HG03159 (cell line): ENCODE data around the gene ABLIM2.

Source experiments
- ATAC-seq: cut with Tn5 transposase; IDR thresholded peaks from one replicate; pipeline ENCODE4 v1.9.1; 2021; ENCODE audit warnings: mild to moderate bottlenecking, moderate library complexity; ENCODE audit not compliant: unreplicated experiment

The ABLIM2 gene

GRCh38 chr4:8176547-8177399, 18.2 kb upstream of the ABLIM2 start:
- ATAC-seq: peak; percentile 77

DNA sequence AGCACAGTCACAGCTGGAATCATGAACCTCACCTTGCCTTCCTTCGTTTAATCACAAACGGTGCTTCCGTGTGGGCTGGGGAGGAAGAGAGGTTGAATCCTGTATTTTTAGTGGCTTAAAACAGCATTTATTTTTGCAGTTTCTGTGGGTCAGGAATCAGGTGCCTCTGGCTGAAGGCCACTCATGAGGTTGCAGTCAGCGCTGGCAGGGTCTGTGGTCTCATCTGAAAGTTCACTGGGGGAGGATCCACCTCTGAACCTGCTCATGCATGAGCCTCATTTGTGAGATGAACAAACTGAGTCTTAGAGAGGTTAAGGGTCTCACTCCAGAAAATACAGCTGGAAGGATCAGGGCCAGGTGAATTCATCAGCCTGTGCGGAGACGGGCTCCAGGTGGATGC, 17.1 kb upstream of the ABLIM2 start:
- ATAC-seq: no peak

GRCh38 chr4:8174970-8175369, 16.4 kb upstream of the ABLIM2 start:
- ATAC-seq: no peak

DNA sequence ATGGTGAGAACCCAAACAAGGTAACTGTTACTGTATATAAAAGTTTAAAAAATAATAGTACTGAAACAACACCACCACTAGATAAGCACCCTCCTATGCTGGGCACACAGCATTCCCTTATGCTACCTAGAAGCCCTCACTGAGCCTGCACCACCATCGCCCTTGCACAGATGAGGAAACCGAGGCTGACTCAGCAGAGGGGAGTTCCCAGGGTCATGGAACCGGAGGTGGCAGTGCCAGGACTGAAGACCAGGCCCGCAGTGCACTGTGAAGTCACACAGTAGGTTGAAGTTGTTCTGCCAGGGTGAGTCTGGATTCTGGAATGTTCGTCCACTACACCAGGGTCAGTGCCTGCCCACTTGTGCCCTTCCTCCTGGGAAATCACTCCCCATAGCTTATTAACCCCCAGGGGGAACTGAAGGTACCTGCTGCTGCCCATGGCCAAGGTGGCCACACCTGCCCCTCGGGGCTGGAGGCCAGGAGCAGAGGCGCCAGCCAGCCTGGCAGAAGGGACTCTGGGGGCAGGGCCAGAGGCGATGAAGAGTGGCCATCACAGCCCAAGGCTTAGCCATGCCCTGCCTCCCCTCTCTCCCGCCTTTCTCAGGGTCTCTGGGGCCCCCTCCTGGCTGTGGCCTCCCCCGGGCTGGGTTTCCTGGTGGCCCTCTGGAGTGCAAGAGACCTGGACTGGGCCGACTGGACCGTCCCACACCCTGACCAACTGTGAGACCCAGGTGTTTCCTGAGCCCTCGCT, 15.1 kb upstream of the ABLIM2 start:
- ATAC-seq: no peak

GRCh38 chr4:8171984-8172924, 13.6 kb upstream of the ABLIM2 start:
- ATAC-seq: peak; percentile 66

GRCh38 chr4:8171266-8171665, 12.7 kb upstream of the ABLIM2 start:
- ATAC-seq: no peak

GRCh38 chr4:8170341-8170740, 11.7 kb upstream of the ABLIM2 start:
- ATAC-seq: no peak

DNA sequence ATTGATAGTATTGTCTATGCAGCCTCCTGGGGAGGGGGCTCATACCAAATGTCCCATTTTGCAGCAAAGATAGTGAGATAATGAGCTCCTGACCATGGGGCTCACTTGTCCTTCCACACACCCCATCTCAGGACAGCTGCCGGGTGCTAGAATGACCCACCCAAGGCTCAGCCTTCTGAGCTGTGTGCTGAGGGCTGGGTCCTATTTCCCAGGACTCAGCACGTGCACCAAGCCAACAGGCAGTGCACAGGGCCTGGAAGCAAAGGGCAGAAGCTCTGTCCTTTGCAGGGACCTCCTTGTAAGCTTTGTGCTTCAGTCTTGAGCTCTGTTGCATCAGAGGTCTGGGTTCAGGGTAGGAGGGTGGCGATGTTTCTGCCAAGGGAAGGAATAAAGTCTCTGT, 11.2 kb upstream of the ABLIM2 start:
- ATAC-seq: no peak

- ATAC-seq: no peak
These were observed 10.4 kb upstream of the ABLIM2 start for GRCh38 chr4:8168832-8169598.

DNA sequence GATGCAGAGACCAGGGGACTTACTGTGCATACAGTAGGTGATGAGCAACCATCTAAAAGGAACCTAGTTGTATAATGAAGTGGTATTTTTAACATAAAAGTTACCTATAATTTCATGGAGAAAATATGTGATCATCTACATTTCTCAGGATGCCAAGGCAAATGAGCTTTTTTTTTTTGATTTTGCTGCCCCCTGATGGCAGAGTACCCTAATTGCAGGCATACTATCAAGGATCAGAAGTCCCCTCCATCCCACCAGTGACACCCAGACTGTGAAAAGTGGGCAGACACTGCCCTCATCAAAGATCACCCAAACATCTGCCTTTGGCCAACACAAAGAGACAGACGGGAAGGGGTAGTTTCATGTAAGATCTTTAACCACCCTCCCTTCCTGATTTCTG, 9.6 kb upstream of the ABLIM2 start:
- no peak for ATAC-seq

DNA sequence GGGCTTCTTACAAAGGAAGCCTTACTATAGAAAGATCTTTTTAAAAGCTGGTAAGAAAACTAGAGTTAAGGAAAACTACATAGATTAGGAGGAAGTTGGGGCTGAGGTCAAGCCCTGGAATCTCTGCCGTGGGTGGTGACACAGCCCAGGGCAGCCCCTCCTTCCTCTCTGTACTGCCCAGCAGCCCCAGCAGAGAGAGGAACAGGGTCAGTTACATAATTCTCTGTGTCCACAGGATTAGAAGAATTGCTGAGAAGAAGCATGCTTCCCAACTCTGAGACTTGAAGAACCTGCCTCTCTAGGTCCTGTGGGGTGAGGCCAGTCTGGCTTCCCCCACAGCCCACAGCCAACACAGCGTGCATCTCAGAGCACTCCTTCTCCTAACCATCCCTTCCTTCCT, 9.2 kb upstream of the ABLIM2 start:
- ATAC-seq: no peak

- no peak for ATAC-seq
These were observed 8.7 kb upstream of the ABLIM2 start for GRCh38 chr4:8167291-8167690.

GRCh38 chr4:8165374-8165896, 6.8 kb upstream of the ABLIM2 start:
- no peak for ATAC-seq

DNA sequence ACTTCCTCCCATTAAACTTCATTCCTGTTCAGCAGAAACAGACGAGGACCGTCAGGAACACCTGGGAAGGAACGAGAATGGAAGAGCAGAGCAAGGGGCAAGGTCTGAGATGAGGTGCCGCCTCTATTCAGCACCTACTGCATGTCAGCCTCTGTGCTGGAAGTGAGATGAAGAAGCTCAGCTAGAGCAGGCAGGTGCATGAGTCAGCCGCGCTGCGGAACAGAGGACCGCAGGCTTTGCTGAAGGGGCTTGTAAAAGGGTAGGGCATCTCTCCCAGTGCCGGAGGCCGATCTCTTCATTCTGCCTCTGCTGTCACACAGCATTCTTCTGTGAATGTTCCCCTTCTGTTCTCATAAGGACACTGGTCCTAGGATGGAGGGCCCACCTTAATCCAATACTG, 6.1 kb upstream of the ABLIM2 start:
- no peak for ATAC-seq

DNA sequence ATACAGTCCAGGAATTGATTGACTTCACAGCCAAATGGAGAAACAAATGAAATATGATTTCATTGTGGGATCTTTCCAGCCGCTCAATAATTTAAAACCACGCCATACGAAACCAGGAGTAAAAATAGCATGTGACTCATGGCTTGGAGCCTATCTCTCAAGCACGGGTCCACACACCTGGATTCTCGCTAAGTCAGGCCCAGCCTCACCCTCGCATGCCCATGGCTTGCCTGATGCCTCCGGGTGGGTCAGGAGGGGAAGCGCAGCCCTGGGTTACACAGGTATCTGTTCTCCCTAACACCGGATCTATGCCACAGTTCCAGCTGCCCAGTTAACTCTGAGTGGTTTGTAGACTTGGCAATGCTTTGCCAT, 5.6 kb upstream of the ABLIM2 start:
- ATAC-seq: no peak

DNA sequence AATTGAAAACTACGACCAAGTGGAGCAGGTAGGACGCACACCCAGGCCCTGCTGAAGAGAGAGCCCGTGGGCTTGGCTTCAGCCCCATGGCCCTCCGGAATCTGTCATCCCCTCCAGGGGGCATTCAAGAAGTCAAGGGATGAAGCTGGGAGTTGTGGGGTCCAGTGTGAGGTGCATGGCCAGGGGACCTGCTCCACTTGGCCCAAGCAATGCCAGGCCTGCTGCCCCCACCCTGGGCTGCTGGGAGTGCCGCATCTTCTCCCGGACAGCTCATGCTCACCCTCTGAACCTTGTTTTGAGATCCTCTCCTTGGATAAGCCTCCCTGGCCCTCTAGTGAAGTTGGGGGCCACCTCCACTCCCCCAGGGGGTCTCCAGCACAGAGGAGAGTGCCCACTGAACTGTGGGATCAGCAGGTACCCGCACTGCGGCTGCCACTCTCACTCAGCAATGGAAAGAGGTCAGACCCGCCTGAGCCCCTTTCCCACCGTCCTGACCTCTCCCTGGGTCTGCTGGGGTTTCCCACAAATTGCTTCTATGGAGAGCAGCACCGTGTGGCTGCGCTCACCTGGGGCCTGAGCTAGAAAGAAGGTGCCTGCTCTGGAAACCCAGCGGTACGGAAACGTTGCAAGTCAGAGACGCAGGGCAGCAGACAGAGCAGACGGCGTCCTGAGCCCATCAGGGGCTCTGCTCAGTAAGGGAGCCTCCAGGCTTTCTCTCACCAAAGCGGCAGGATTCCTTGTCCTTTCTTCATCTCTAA, 5.0 kb upstream of the ABLIM2 start:
- no peak for ATAC-seq

DNA sequence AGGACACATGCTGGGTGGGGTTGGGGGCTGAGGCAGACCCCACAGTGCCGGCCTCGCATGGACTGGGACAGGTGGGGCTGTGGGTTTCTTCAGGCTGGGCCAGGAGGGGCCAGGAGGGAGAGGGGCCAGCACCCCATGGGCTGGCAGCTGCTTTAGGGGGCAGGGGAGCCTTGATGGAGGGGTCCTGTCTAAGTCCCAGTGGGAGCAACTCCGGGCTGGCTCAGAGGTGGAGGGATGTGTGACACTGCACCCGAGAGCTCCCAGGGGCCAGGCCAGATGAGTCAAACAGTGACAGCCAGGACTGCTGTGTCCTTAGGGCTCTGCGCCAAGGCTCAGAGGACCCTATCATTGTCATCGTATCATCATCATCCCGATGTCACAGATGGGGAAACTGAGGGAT, 4.4 kb upstream of the ABLIM2 start:
- ATAC-seq: no peak

DNA sequence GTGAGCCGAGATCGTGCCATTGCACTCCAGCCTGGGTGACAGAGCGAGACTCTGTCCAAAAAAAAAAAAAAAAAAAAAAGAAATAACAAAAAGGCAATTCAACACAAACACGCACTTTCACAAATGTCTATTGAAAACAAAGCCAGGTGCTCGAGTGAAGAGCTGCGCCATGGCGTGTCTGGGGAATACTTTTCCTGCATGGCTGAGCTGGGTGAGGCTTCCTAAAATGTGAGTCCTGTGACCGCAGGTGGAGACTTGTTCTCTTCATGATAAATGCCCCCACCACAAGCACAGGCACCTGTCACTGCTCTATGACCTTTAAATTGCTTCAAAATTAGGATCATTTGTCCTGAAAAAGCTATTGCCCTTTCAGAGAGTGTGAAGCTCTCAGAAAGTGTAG, 4.0 kb upstream of the ABLIM2 start:
- no peak for ATAC-seq

- no peak for ATAC-seq
These were observed 2.0 kb upstream of the ABLIM2 start for GRCh38 chr4:8160572-8160971.

- ATAC-seq: no peak
These were observed 1.6 kb upstream of the ABLIM2 start for GRCh38 chr4:8160233-8160560.
